B cell (primary cell): ENCODE measurements around the gene SPECC1L. TPM values are rescaled to one million over a fixed set of nuclear protein-coding genes. Genes with fewer than 3 reads are reported as not detected.

Experiments used
- ATAC-seq: fragments of 200-7000 bp; cut with Tn5 transposase; one replicate; pipeline ENCODE4 v1.10.0; 2021; ENCODE audit warnings: low read depth, mild to moderate bottlenecking, moderate number of reproducible peaks, moderate library complexity
- CTCF ChIA-PET: fragments of 350-600 bp; sonication (Branson Sonifier 250); formaldehyde crosslinking; loops from one replicate; lab custom pipeline; 2021; ENCODE audit warnings: antibody characterized with exemption, inconsistent platforms; lab: Charles Lee
- POLR2A ChIA-PET: fragments of 350-600 bp; sonication (Branson Sonifier 250); formaldehyde crosslinking; loops from one replicate; lab custom pipeline; 2021; ENCODE audit warnings: antibody characterized with exemption; lab: Charles Lee
- DNase-seq: peaks from one replicate; pipeline ENCODE4 v3.0.0; 2013
- H2AFZ ChIP-seq: 2 replicates; pipeline ENCODE4 v1.6.1; 2012; ENCODE audit warnings: mild to moderate bottlenecking, low read depth, low read length; ENCODE audit not compliant: insufficient read depth, poor library complexity, severe bottlenecking
- H3K27ac ChIP-seq, 2 donors: 1 replicate in 1 of 2; 2 replicates in 1 of 2; pipeline ENCODE4 v1.5.1; 2012 to 2013; ENCODE audit warnings: low read length in 2 of 2, mild to moderate bottlenecking in 2 of 2, moderate library complexity in 1 of 2
- H3K27me3 ChIP-seq, 4 experiments: fragments of 200-600 bp in 1 of 4; sonication (generic) in 1 of 4; replicated peaks in 1 of 4; 1 replicate in 2 of 4; 2 replicates in 2 of 4; pipeline versions ENCODE4 v1.6.1 to v1.7.0; 2013 to 2016; ENCODE audit warnings: low read length in 3 of 4, mild to moderate bottlenecking in 2 of 4, mixed read lengths in 1 of 4, moderate library complexity in 1 of 4; ENCODE audit not compliant: insufficient read depth in 4 of 4, control insufficient read depth in 3 of 4; ENCODE audit errors: control extremely low read depth in 1 of 4
- H3K36me3 ChIP-seq, 2 experiments: replicated peaks in 1 of 2; 1 replicate in 1 of 2; 2 replicates in 1 of 2; pipeline versions ENCODE4 v1.6.1 to v1.7.1; 2013; ENCODE audit warnings: low read length in 1 of 2; ENCODE audit not compliant: insufficient read depth in 2 of 2, control insufficient read depth in 1 of 2; ENCODE audit errors: control extremely low read depth in 1 of 2, extremely low read depth in 1 of 2
- H3K4me1 ChIP-seq, 2 donors: fragments of 200-600 bp in 1 of 2; sonication (generic) in 1 of 2; 1 replicate in 1 of 2; 2 replicates in 1 of 2; pipeline versions ENCODE4 v1.5.1 to v1.6.1; 2013 to 2017; ENCODE audit warnings: low read length in 2 of 2; ENCODE audit not compliant: control insufficient read depth in 2 of 2, insufficient read depth in 2 of 2
- H3K4me2 ChIP-seq: replicated peaks from 2 replicates; pipeline ENCODE3; 2012; ENCODE audit warnings: mild to moderate bottlenecking, low read depth, low read length; ENCODE audit not compliant: poor library complexity, severe bottlenecking
- H3K4me3 ChIP-seq, 5 experiments: fragments of 200-600 bp in 1 of 5; sonication (generic) in 1 of 5; 1 replicate in 3 of 5; 2 replicates in 2 of 5; pipeline versions ENCODE4 v1.5.1 to v1.7.0; 2011 to 2016; ENCODE audit warnings: low read length in 4 of 5, mild to moderate bottlenecking in 4 of 5, low read depth in 2 of 5, control low read depth in 1 of 5, moderate library complexity in 1 of 5; ENCODE audit not compliant: insufficient read depth in 1 of 5; ENCODE audit errors: control extremely low read depth in 1 of 5, extremely low read depth in 1 of 5
- H3K79me2 ChIP-seq: fragments of 200-600 bp; sonication (generic); one replicate; pipeline ENCODE4 v1.6.0; 2016; ENCODE audit warnings: low read length; ENCODE audit not compliant: control insufficient read depth, insufficient read depth
- H3K9ac ChIP-seq: fragments of 200-600 bp; sonication (generic); 2 replicates; pipeline ENCODE4 v1.6.1; 2017; ENCODE audit warnings: mild to moderate bottlenecking, low read length, moderate library complexity
- H3K9me3 ChIP-seq, 3 donors: one replicate each; pipeline versions ENCODE4 v1.6.1 to v1.7.1; 2013; ENCODE audit warnings: low read length in 2 of 3; ENCODE audit not compliant: control insufficient read depth in 2 of 3, insufficient read depth in 1 of 3; ENCODE audit errors: control extremely low read depth in 1 of 3
- H4K20me1 ChIP-seq: 2 replicates; pipeline ENCODE4 v1.6.0; 2012; ENCODE audit warnings: mild to moderate bottlenecking, low read length; ENCODE audit not compliant: insufficient read depth, control insufficient read depth, poor library complexity, severe bottlenecking
- H3K27ac Mint-ChIP-seq: one replicate; pipeline ENCODE4 v1.8.0; 2021; ENCODE audit warnings: mixed read lengths
- H3K27me3 Mint-ChIP-seq: one replicate; pipeline ENCODE4 v1.8.0; 2021; ENCODE audit warnings: mixed read lengths
- H3K4me1 Mint-ChIP-seq: one replicate; pipeline ENCODE4 v1.8.0; 2021; ENCODE audit warnings: mixed read lengths
- H3K4me3 Mint-ChIP-seq: one replicate; pipeline ENCODE4 v1.8.0; 2021; ENCODE audit warnings: mixed read lengths
- H3K9me3 Mint-ChIP-seq: one replicate; pipeline ENCODE4 v1.8.0; 2022; ENCODE audit warnings: mixed read lengths; ENCODE audit not compliant: insufficient read depth
- EZH2 ChIP-seq: IDR thresholded peaks from 2 replicates; pipeline ENCODE4 v1.6.1; 2012; ENCODE audit warnings: borderline replicate concordance, low read depth, mild to moderate bottlenecking, moderate library complexity, low read length; ENCODE audit not compliant: insufficient read depth, poor library complexity, severe bottlenecking
- WGBS: methylation state at CpG from one replicate; pipeline ENCODE4 v1.1.5; 2013; ENCODE audit warnings: missing lambda C conversion rate; ENCODE audit not compliant: insufficient coverage; 5-methylcytosine and 5-hydroxymethylcytosine counted together
- intact Hi-C: fragments of 100-400 bp; cut with micrococcal nuclease; formaldehyde crosslinking; loops from one replicate; pipeline ENCODE4 v1.10.0; 2022
- polyA plus RNA-seq: library from polyadenylated mRNA; depleted of rRNA; stranded (reverse); fragments of >200 nt; gene quantifications from 2 replicates; pipeline ENCODE4 v1.2.3, GENCODE V29; 2012
- total RNA-seq, 2 donors: library from RNA; stranded (reverse); fragments of 120-200 nt in 1 of 2; gene quantifications; 1 replicate in 1 of 2; 2 replicates in 1 of 2; pipeline versions ENCODE4 v1.2.3 to v1.2.4, GENCODE V29; 2013 to 2022
- TF ChIP-seq, protein P1 (sequence below): fragments of 200-600 bp; IDR thresholded peaks from one replicate; pipeline ENCODE4 v1.8.0; 2022; ENCODE audit warnings: antibody characterized with exemption, mild to moderate bottlenecking

The SPECC1L gene
- total and polyA plus RNA-seq, 2 donors (not counting 1 experiment from before 2014, with no cell fraction given) = 14.4 to 85.3 TPM

DNA sequence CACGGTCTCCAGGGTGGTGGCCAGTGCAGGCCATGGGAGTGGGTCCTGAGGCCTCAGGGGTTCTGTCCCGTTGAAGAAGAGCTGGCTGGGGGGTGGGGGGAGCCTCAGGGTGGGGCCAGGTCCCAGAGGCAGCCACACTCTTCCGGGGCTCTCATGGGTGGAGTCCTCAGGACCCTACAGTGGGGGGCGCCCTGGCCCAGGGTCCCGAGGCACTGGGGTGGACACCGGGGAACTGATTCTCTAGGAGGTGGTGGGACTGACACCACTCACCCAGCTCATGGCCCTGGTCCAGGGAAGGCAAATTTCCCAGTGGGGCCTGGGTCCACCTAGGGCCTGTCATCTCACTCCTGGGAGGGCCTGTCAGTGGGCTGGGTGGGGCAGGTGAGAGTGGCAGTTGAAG lies 38.5 kb upstream of the SPECC1L start:
- H3K4me1 Mint-ChIP-seq = peaks cover 1% of the 10 kb centered on the region
- DNase-seq (no peak), ATAC-seq (no peak)
- no peaks in the 10 kb centered on the region for H3K36me3 ChIP-seq
- H3K27ac ChIP-seq = no peak overlapping the region
- ChIA-PET CTCF (no interaction called here), POLR2A (no interaction called here)
- no peak overlapping the region for H2AFZ ChIP-seq
- H3K79me2 ChIP-seq = no peaks in the 10 kb centered on the region
- H3K27me3 Mint-ChIP-seq = no peaks in the 10 kb centered on the region
- no peak for TF ChIP-seq EZH2
- TF ChIP-seq, protein P1, sequence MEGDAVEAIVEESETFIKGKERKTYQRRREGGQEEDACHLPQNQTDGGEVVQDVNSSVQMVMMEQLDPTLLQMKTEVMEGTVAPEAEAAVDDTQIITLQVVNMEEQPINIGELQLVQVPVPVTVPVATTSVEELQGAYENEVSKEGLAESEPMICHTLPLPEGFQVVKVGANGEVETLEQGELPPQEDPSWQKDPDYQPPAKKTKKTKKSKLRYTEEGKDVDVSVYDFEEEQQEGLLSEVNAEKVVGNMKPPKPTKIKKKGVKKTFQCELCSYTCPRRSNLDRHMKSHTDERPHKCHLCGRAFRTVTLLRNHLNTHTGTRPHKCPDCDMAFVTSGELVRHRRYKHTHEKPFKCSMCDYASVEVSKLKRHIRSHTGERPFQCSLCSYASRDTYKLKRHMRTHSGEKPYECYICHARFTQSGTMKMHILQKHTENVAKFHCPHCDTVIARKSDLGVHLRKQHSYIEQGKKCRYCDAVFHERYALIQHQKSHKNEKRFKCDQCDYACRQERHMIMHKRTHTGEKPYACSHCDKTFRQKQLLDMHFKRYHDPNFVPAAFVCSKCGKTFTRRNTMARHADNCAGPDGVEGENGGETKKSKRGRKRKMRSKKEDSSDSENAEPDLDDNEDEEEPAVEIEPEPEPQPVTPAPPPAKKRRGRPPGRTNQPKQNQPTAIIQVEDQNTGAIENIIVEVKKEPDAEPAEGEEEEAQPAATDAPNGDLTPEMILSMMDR = no peak
- H3K27me3 ChIP-seq = no peaks in the 10 kb centered on the region
- H3K9ac ChIP-seq = no peak overlapping the region
- WGBS = 87% methylated on average over 4 of the region's 6 CpGs
- no peak overlapping the region for H3K27ac Mint-ChIP-seq
- intact Hi-C loops = no loop called here
- no peak overlapping the region for H3K4me3 ChIP-seq
- no peaks in the 10 kb centered on the region for H3K9me3 Mint-ChIP-seq
- H4K20me1 ChIP-seq = no peaks in the 10 kb centered on the region
- no peaks in the 10 kb centered on the region for H3K4me1 ChIP-seq
- no peaks in the 10 kb centered on the region for H3K9me3 ChIP-seq
- H3K4me3 Mint-ChIP-seq = no peak overlapping the region
- H3K4me2 ChIP-seq = no peak overlapping the region

DNA sequence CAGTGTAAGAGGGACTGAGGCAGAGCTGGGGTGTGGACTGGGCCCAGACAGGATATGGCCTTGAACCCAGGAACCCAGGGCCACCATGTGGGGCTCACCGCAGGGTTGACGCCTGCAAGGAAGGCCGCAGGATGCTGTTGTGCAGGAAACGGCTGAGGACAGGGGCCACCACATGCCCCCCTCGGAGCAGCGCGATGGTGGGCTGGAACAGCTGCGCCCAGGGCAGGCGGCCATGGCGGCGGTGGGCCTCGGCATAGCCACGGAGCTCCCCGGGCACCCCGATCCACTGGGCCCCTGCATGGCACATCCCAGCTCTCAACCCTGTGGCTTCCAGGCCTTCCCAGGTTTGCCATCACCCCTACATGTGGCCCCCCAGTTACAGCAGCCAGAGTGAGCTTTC lies 37.9 kb upstream of the SPECC1L start:
- Histone ChIP-seq H2AFZ (no peak overlapping the region), H3K4me3 (no peak overlapping the region), H3K4me2 (no peak overlapping the region), H3K27me3 (no peaks in the 10 kb centered on the region), H3K79me2 (no peaks in the 10 kb centered on the region), H3K27ac (no peak overlapping the region), H3K36me3 (no peaks in the 10 kb centered on the region), H3K9me3 (no peaks in the 10 kb centered on the region), H3K4me1 (no peaks in the 10 kb centered on the region), H3K9ac (no peak overlapping the region), H4K20me1 (no peaks in the 10 kb centered on the region)
- WGBS = 98% methylated on average over 15 of the region's 15 CpGs
- DNase-seq = no peak
- Mint-ChIP-seq H3K4me1 (peaks cover 1% of the 10 kb centered on the region), H3K9me3 (no peaks in the 10 kb centered on the region), H3K27ac (no peak overlapping the region), H3K4me3 (no peak overlapping the region), H3K27me3 (no peaks in the 10 kb centered on the region)
- no peak for TF ChIP-seq EZH2
- TF ChIP-seq, protein P1 = no peak
- CTCF ChIA-PET = interaction anchor here (0.9 kb wide), 1 partner anchor 126 kb away, joined by 3 read pairs; no protein-coding TSS in a partner anchor
- no peak for ATAC-seq
- POLR2A ChIA-PET = no interaction called here
- intact Hi-C loops = no loop called here
